ENCODE results near the gene CACNA1S. TPM values are rescaled to one million over a fixed set of nuclear protein-coding genes. Genes with fewer than 3 reads are reported as not detected.

The CACNA1S gene
- total RNA-seq, 2 experiments from 2014 or later: not detected

DNA sequence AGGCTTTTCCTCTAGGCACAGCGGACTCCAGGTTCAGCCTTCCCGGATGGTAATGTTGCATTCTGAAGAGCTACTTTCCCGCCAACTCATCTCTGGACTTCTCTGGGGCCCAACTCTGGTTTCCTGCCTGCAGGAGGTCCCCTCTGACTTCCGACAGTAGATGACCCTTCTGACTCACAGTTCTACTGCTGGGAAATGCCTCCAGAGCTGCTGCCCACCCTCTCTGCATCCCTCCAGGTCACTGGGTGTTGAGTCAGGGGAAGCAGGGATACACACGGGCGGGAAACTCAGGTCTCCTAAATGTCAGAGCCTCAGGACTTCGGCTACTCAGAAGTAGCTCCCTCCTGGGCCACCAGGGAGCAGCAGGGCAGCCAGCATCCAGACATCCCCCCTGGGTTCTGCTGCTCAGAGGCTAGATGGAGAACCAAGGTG, 86.6 kb downstream of the CACNA1S start:
- Mint-ChIP-seq H3K27ac (peak overlapping the region; percentile 31), H3K36me3 (ENCODE audit: low read depth) (peaks cover 6% of the 10 kb centered on the region), H3K9me3 (no peaks in the 10 kb centered on the region), H3K4me3 (peak overlapping the region; percentile 68), H3K27me3 (no peaks in the 10 kb centered on the region), H3K4me1 (ENCODE audit: low read depth) (peaks cover 58% of the 10 kb centered on the region)
- no peak for TF ChIP-seq CTCF (IDR thresholded peaks at IDR 0.05)
- Histone ChIP-seq H3K4me3 (ENCODE audit: low read length) (no peak overlapping the region), H3K4me1 (ENCODE audit: insufficient read depth, low read length) (peaks cover 51% of the 10 kb centered on the region), H3K27me3 (ENCODE audit: control insufficient read depth in 1 of 2, insufficient read depth in 2 of 2, low read length in 2 of 2) (no peaks in the 10 kb centered on the region), H3K9me3 (ENCODE audit: control insufficient read depth in 1 of 2, insufficient read depth in 1 of 2, low read length in 2 of 2) (no peaks in the 10 kb centered on the region), H3K27ac (ENCODE audit: low read depth in 1 of 2, low read length in 2 of 2) (no peak overlapping the region), H3K36me3 (ENCODE audit: insufficient read depth, low read length) (no peaks in the 10 kb centered on the region)
- intact Hi-C loops (cut with DNase I, micrococcal nuclease): loop anchor here (2.0 to 10.0 kb wide), 4 partner anchors 17 to 611 kb away; partner anchors contain the start of genes CACNA1S (in 1 of the 2), KIF14 (in 1 of the 2) and ZNF281 (in 1 of the 2)
- POLR2A ChIA-PET: interaction anchor here (0.6 to 4.9 kb wide), 2 partner anchors 10 to 149 kb away, joined by 5 to 22 read pairs; no protein-coding TSS in a partner anchor
- CTCF ChIA-PET: interaction anchor here (1.2 to 2.5 kb wide), 4 partner anchors 17 to 89 kb away, joined by 4 to 10 read pairs (median 6); no protein-coding TSS in a partner anchor
- ATAC-seq (ENCODE audit: poor library complexity) (no peak), DNase-seq (peak in 4 of 14 experiments; percentile 18 to 61 (median 38))

- CTCF ChIA-PET: interaction anchor here (1.0 to 2.5 kb wide), 5 partner anchors 18 to 95 kb away, joined by 3 to 10 read pairs (median 5); no protein-coding TSS in a partner anchor
Measured at GRCh38 chr1:201024625-201024998, 87.6 kb downstream of the CACNA1S start.

More at GRCh38 chr1:201024625-201024998, 87.6 kb downstream of the CACNA1S start:
- H3K4me3 Mint-ChIP-seq: peak overlapping the region; percentile 68
- peaks cover 6% of the 10 kb centered on the region for H3K36me3 Mint-ChIP-seq (ENCODE audit: low read depth)
- no peak for TF ChIP-seq CTCF (IDR thresholded peaks at IDR 0.05)
- intact Hi-C loops (cut with DNase I, micrococcal nuclease): loop anchor here (2.0 to 10.0 kb wide), 6 partner anchors 18 to 610 kb away; partner anchors contain the start of genes CACNA1S (in 1 of the 2), CAMSAP2 (in 1 of the 2), DDX59 (in 1 of the 2) and ZNF281 (in 1 of the 2)
- H3K27ac Mint-ChIP-seq: peak overlapping the region; percentile 61
- Histone ChIP-seq H3K36me3 (ENCODE audit: insufficient read depth, low read length) (no peaks in the 10 kb centered on the region), H3K4me1 (ENCODE audit: insufficient read depth, low read length) (peaks cover 61% of the 10 kb centered on the region), H3K4me3 (ENCODE audit: low read length) (no peak overlapping the region), H3K27me3 (ENCODE audit: control insufficient read depth in 1 of 2, insufficient read depth in 2 of 2, low read length in 2 of 2) (no peaks in the 10 kb centered on the region), H3K9me3 (ENCODE audit: control insufficient read depth in 1 of 2, insufficient read depth in 1 of 2, low read length in 2 of 2) (no peaks in the 10 kb centered on the region), H3K27ac (ENCODE audit: low read depth in 1 of 2, low read length in 2 of 2) (no peak overlapping the region)
- H3K9me3 Mint-ChIP-seq: no peaks in the 10 kb centered on the region
- peak in 1 of 14 experiments; percentile 24 for DNase-seq
- POLR2A ChIA-PET: interaction anchor here (0.6 to 4.9 kb wide), 5 partner anchors 10 to 355 kb away, joined by 3 to 22 read pairs (median 6); partner anchors contain the start of genes DDX59 and TMEM9
- H3K27me3 Mint-ChIP-seq: no peaks in the 10 kb centered on the region
- peaks cover 68% of the 10 kb centered on the region for H3K4me1 Mint-ChIP-seq (ENCODE audit: low read depth)
- no peak for ATAC-seq (ENCODE audit: poor library complexity)
